Choroid plexus epithelial cell (primary cell): ENCODE measurements around the gene PCDHGB6.

Experiments used
- DNase-seq: peaks from one replicate; pipeline ENCODE4 v3.0.0-alpha.2; 2010; ENCODE audit warnings: low read depth
- H3K4me3 ChIP-seq: 2 replicates; pipeline ENCODE4 v1.5.1; 2011; ENCODE audit warnings: low read depth, mild to moderate bottlenecking, control low read depth, low read length, moderate library complexity
- CTCF ChIP-seq: conservative IDR thresholded peaks from 2 replicates; pipeline ENCODE4 v1.5.1; 2011; ENCODE audit warnings: low read depth, mild to moderate bottlenecking, control low read depth, inconsistent platforms, low read length, moderate library complexity

Gene PCDHGB6

DNA sequence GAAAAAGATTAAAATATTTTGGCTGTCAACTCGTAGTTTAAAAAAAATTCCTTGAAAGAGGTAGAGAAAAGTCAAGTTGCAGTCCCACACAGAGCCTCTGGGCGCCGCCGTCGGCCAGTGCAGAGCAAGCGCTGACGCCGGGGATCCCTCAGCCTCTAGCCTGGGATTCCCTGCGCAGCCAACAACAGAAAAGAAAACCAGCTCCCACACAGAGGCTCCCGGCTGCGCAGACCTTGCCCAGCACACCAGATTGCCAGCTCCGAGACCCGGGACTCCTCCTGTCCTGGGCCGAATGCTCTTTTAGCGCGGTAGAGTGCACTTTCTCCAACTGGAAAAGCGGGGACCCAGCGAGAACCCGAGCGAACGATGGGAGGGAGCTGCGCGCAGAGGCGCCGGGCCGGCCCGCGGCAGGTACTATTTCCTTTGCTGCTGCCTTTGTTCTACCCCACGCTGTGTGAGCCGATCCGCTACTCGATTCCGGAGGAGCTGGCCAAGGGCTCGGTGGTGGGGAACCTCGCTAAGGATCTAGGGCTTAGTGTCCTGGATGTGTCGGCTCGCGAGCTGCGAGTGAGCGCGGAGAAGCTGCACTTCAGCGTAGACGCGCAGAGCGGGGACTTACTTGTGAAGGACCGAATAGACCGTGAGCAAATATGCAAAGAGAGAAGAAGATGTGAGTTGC is 9.8 kb downstream of the PCDHGB6 start, which contains the start of gene PCDHGB7:
Gene PCDHGB7, plus strand, starts transcription at position 184 of the 679 bp plus-strand sequence. Its CDS starts 183 bp downstream, at position 367.
- TF ChIP-seq CTCF, result peak; percentile 86
- H3K4me3 ChIP-seq, result peak within 1 kb of the TSS; percentile 58
- peak; percentile 87 for DNase-seq

DNA sequence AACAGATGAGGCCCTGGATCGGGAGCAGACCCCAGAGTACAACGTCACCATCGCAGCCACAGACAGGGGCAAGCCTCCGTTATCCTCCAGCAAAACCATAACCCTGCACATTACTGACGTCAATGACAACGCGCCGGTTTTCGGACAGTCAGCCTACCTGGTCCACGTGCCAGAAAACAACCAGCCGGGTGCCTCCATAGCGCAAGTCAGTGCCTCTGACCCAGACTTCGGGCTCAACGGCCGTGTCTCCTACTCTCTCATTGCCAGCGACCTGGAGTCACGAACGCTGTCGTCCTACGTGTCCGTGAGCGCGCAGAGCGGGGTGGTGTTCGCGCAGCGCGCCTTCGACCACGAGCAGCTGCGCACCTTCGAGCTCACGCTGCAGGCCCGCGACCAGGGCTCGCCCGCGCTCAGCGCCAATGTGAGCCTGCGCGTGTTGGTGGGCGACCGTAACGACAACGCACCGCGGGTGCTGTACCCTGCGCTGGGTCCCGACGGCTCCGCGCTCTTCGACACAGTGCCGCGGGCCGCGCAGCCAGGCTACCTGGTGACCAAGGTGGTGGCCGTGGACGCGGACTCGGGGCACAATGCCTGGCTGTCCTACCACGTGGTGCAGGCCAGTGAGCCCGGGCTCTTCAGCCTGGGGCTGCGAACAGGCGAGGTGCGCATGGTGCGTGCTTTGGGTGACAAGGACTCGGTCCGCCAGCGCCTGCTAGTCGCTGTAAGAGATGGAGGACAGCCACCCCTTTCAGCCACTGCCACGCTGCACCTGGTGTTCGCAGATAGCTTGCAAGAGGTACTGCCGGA is 11.5 kb downstream of the PCDHGB6 start:
- no peak for TF ChIP-seq CTCF
- H3K4me3 ChIP-seq, result no peak overlapping the region
- no peak for DNase-seq

GRCh38 chr5:141420855-141421488 is 13.2 kb downstream of the PCDHGB6 start, which contains the start of gene PCDHGA11:
Gene PCDHGA11, plus strand, starts transcription at chr5:141421051. Its CDS starts 177 bp downstream, at chr5:141421228.
- peak within 1 kb of the TSS; percentile 55 for H3K4me3 ChIP-seq
- TF ChIP-seq CTCF, result peak; percentile 71
- DNase-seq, result peak; percentile 69

GRCh38 chr5:141421489-141421855 is 13.7 kb downstream of the PCDHGB6 start:
- H3K4me3 ChIP-seq, result peak overlapping the region; percentile 55
- no peak for DNase-seq
- TF ChIP-seq CTCF, result no peak

- no peak for TF ChIP-seq CTCF
- H3K4me3 ChIP-seq, result no peak overlapping the region
- DNase-seq, result no peak
These were observed 15.0 kb downstream of the PCDHGB6 start for GRCh38 chr5:141422742-141423291.

DNA sequence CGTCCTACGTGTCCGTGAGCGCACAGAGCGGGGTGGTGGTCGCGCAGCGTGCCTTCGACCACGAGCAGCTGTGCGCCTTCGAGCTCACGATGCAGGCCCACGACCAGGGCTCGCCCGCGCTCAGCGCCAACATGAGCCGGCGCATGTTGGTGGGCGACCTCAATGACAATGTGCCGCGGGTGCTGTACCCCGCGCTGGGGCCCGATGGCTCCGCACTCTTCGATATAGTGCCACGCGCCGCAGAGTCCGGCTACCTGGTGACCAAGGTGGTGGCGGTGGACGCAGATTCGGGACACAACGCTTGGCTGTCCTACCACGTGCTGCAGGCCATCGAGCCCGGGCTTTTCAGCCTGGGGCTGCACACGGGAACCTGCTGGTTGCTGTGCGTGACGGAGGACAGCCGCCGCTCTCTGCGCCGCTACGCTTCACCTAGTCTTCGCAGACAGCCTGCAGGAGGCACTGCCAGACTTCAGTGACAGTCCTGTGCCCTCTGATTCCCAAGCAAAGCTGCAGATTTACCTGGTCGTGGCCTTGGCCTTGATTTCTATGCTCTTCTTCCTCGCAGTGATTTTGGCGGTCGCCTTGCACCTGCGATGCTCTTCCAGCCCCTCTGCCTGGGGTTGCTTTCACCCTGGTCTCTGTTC is 20.1 kb downstream of the PCDHGB6 start:
- no peak for DNase-seq
- no peak overlapping the region for H3K4me3 ChIP-seq
- TF ChIP-seq CTCF, result no peak
